Activated CD4-positive, alpha-beta T cell treated with anti-CD3 and anti-CD28 coated beads, Interleukin-2, amount 50 U/mL, for 1 hour (primary cell): Measurements from ENCODE around the gene OPHN1.

Source experiments
- DNase-seq: peaks from one replicate; pipeline ENCODE4 v3.0.0-alpha.2; 2020

OPHN1 gene

GRCh38 chrX:68232206-68232605 is 201.1 kb downstream of the OPHN1 start:
- no peak for DNase-seq

GRCh38 chrX:68209008-68209407 is 224.3 kb downstream of the OPHN1 start:
- DNase-seq, result no peak

- DNase-seq, result no peak
These were observed 228.7 kb downstream of the OPHN1 start for GRCh38 chrX:68204521-68205038.

GRCh38 chrX:68203646-68204045 is 229.6 kb downstream of the OPHN1 start:
- DNase-seq, result no peak

- no peak for DNase-seq
These were observed 230.1 kb downstream of the OPHN1 start for GRCh38 chrX:68203211-68203610.

- DNase-seq, result no peak
These were observed 234.0 kb downstream of the OPHN1 start for GRCh38 chrX:68199062-68199848.

- no peak for DNase-seq
These were observed 236.1 kb downstream of the OPHN1 start for GRCh38 chrX:68196939-68197791.

- no peak for DNase-seq
These were observed 237.7 kb downstream of the OPHN1 start for GRCh38 chrX:68195561-68195960.

GRCh38 chrX:68193786-68194185 is 239.5 kb downstream of the OPHN1 start:
- no peak for DNase-seq

GRCh38 chrX:68193234-68193633 is 240.1 kb downstream of the OPHN1 start:
- DNase-seq, result no peak

GRCh38 chrX:68190799-68191198 is 242.5 kb downstream of the OPHN1 start:
- no peak for DNase-seq

GRCh38 chrX:68186552-68187262 is 246.6 kb downstream of the OPHN1 start:
- no peak for DNase-seq

- no peak for DNase-seq
These were observed 248.1 kb downstream of the OPHN1 start for GRCh38 chrX:68185161-68185560.

- DNase-seq, result no peak
These were observed 249.6 kb downstream of the OPHN1 start for GRCh38 chrX:68183612-68184214.

GRCh38 chrX:68180579-68180978 is 252.7 kb downstream of the OPHN1 start:
- no peak for DNase-seq

GRCh38 chrX:68179355-68179754 is 253.9 kb downstream of the OPHN1 start:
- no peak for DNase-seq

- DNase-seq, result no peak
These were observed 255.8 kb downstream of the OPHN1 start for GRCh38 chrX:68177542-68177941.

- DNase-seq, result no peak
These were observed 257.7 kb downstream of the OPHN1 start for GRCh38 chrX:68175562-68175961.

GRCh38 chrX:68163441-68163840 is 269.9 kb downstream of the OPHN1 start:
- no peak for DNase-seq

GRCh38 chrX:68147848-68148247 is 285.4 kb downstream of the OPHN1 start:
- no peak for DNase-seq

- no peak for DNase-seq
These were observed 287.2 kb downstream of the OPHN1 start for GRCh38 chrX:68146054-68146453.

GRCh38 chrX:68139791-68140190 is 293.5 kb downstream of the OPHN1 start:
- no peak for DNase-seq

- no peak for DNase-seq
These were observed 300.1 kb downstream of the OPHN1 start for GRCh38 chrX:68133181-68133580.
